IPS-NIHi11 (cell line): ENCODE measurements around the gene ATP13A5.

Experiments
- DNase-seq: peaks from one replicate; pipeline ENCODE4 v3.0.0; 2012; ENCODE audit warnings: mixed read lengths, low spot score

Gene ATP13A5

GRCh38 chr3:193378706-193379105 lies at the start of gene ATP13A5:
Gene ATP13A5 (minus strand): TSS chr3:193378753. CDS start chr3:193378725, 28 bp downstream.
- no peak for DNase-seq

- no peak for DNase-seq
Measured at GRCh38 chr3:193418576-193419373, 40.2 kb upstream of the ATP13A5 start.

- no peak for DNase-seq
Measured at GRCh38 chr3:193416629-193417028, 38.1 kb upstream of the ATP13A5 start.

GRCh38 chr3:193407688-193408087 lies 29.1 kb upstream of the ATP13A5 start:
- no peak for DNase-seq

- no peak for DNase-seq
Measured at GRCh38 chr3:193407112-193407511, 28.6 kb upstream of the ATP13A5 start.

- DNase-seq = no peak
Measured at GRCh38 chr3:193403307-193403706, 24.8 kb upstream of the ATP13A5 start.

GRCh38 chr3:193400304-193400703 lies 21.8 kb upstream of the ATP13A5 start:
- peak; percentile 27 for DNase-seq

- DNase-seq = no peak
Measured at GRCh38 chr3:193396451-193397244, 18.1 kb upstream of the ATP13A5 start.

GRCh38 chr3:193391902-193392301 lies 13.3 kb upstream of the ATP13A5 start:
- DNase-seq = peak; percentile 48

- DNase-seq = peak; percentile 42
Measured at GRCh38 chr3:193389335-193389734, 10.8 kb upstream of the ATP13A5 start.

GRCh38 chr3:193388361-193388760 lies 9.8 kb upstream of the ATP13A5 start:
- no peak for DNase-seq

GRCh38 chr3:193387596-193387995 lies 9.0 kb upstream of the ATP13A5 start:
- DNase-seq = no peak

- no peak for DNase-seq
Measured at GRCh38 chr3:193377591-193377990, 962 bp downstream of the ATP13A5 start.

- DNase-seq = no peak
Measured at GRCh38 chr3:193375614-193376013, 2.9 kb downstream of the ATP13A5 start.

GRCh38 chr3:193372783-193373182 lies 5.8 kb downstream of the ATP13A5 start:
- DNase-seq = no peak

GRCh38 chr3:193367868-193368267 lies 10.7 kb downstream of the ATP13A5 start:
- DNase-seq = no peak

- DNase-seq = no peak
Measured at GRCh38 chr3:193357291-193357690, 21.3 kb downstream of the ATP13A5 start.

- no peak for DNase-seq
Measured at GRCh38 chr3:193354423-193354822, 24.1 kb downstream of the ATP13A5 start.

- DNase-seq = no peak
Measured at GRCh38 chr3:193350744-193351143, 27.8 kb downstream of the ATP13A5 start.

- no peak for DNase-seq
Measured at GRCh38 chr3:193348686-193349085, 29.9 kb downstream of the ATP13A5 start.

GRCh38 chr3:193347521-193348501 lies 30.7 kb downstream of the ATP13A5 start:
- no peak for DNase-seq

- no peak for DNase-seq
Measured at GRCh38 chr3:193346259-193346658, 32.3 kb downstream of the ATP13A5 start.
